ENCODE measurements around the gene BEAN1.

The BEAN1 gene

GRCh38 chr16:66473654-66474519 lies 46.8 kb downstream of the BEAN1 start:
- peak; percentile 59 for DNase-seq

GRCh38 chr16:66474750-66475199 lies 47.7 kb downstream of the BEAN1 start:
- DNase-seq = peak; percentile 91

GRCh38 chr16:66475232-66475631 lies 48.1 kb downstream of the BEAN1 start:
- DNase-seq = no peak

GRCh38 chr16:66476328-66477027 lies 49.4 kb downstream of the BEAN1 start:
- peak; percentile 2 for DNase-seq

GRCh38 chr16:66477028-66477515 lies 50.0 kb downstream of the BEAN1 start:
- DNase-seq = no peak

GRCh38 chr16:66478733-66479511 lies 51.8 kb downstream of the BEAN1 start:
- DNase-seq = no peak

- no peak for DNase-seq
Measured at GRCh38 chr16:66479661-66480264, 52.7 kb downstream of the BEAN1 start.

- no peak for DNase-seq
Measured at GRCh38 chr16:66480265-66481080, 53.4 kb downstream of the BEAN1 start.

GRCh38 chr16:66481081-66481942 lies 54.2 kb downstream of the BEAN1 start:
- DNase-seq = no peak

GRCh38 chr16:66481943-66482390 lies 54.9 kb downstream of the BEAN1 start:
- no peak for DNase-seq

GRCh38 chr16:66483689-66484452 lies 56.8 kb downstream of the BEAN1 start:
- peak; percentile 55 for DNase-seq

- DNase-seq = no peak
Measured at GRCh38 chr16:66484453-66485213, 57.5 kb downstream of the BEAN1 start.

GRCh38 chr16:66485376-66485775 lies 58.3 kb downstream of the BEAN1 start:
- DNase-seq = no peak

- no peak for DNase-seq
Measured at GRCh38 chr16:66486199-66486772, 59.2 kb downstream of the BEAN1 start.

GRCh38 chr16:66486773-66487579 lies 59.9 kb downstream of the BEAN1 start:
- no peak for DNase-seq

- DNase-seq = no peak
Measured at GRCh38 chr16:66487580-66488275, 60.6 kb downstream of the BEAN1 start.

- no peak for DNase-seq
Measured at GRCh38 chr16:66488505-66488904, 61.4 kb downstream of the BEAN1 start.
